GM08714 (cell line): Measurements from ENCODE around the gene IFT25.
"Not testable (repeated sequence)": the region's sequence is repeated elsewhere in the genome, so short reads cannot be mapped to it uniquely, and the experiment has no call there.

ENCODE experiments used
- H3K4me3 ChIP-seq: fragments of 200-500 bp; sonication (Bioruptor generic); 2 replicates; pipeline ENCODE4 v1.5.1; 2014; ENCODE audit warnings: mild to moderate bottlenecking, low read length, inconsistent platforms
- ZNF274 ChIP-seq: IDR thresholded peaks from 2 replicates; pipeline ENCODE4 v1.6.1; 2012; ENCODE audit warnings: mild to moderate bottlenecking, low read depth, low read length

The IFT25 gene

GRCh38 chr1:53945433-53946251, at the start of gene IFT25:
Gene IFT25, minus strand, starts transcription at chr1:53945699. Its CDS starts 5,617 bp downstream, at chr1:53940082.
- TF ChIP-seq ZNF274 = no peak

GRCh38 chr1:53994516-53994915, 49.0 kb upstream of the IFT25 start:
- H3K4me3 ChIP-seq = not testable (repeated sequence)

More at GRCh38 chr1:53945433-53946251, at the start of gene IFT25:
- peak within 1 kb of the TSS; percentile 91 for H3K4me3 ChIP-seq

DNA sequence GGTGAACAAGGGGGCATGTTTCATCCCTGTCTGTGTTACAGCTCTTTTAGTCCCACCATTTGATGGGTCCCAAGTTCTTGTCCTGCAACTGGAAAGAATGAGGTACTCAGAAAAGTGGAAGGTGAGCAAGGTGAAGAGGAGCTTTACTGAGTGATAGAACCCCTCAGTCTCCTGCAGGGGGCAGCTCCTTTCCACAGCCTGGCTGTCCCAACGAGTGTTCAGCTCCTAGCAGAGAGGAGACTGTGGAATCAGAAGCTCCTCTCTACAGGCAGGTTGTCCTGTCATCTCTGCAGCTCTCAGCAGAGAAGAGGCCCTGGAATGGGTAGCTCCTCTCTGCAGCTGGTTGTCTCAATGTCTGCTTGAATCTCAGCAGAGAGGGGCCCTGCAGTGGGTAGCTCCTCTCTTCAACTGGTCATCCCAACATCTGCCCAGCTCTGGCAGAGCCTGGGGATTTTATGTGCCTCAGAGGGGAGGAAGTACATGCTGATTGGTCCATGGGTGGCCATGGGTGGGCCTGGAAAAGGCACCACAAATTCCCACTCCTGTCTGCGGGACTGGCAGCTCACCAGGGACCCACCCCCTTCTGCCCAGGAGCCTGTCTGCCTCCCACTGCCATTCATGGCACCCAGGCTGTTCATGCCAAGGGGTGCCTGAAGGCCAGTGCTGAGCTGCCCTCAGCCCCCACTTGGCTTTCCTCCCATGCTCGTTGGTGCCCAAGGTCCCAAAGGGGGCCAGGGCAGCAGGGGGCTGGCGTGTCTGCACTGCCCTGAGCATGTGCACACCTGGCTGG, 46.8 kb upstream of the IFT25 start:
- TF ChIP-seq ZNF274 = no peak
- H3K4me3 ChIP-seq = no peak overlapping the region

- no peak overlapping the region for H3K4me3 ChIP-seq
- TF ChIP-seq ZNF274 = no peak
Observed at GRCh38 chr1:53987880-53988279, 42.4 kb upstream of the IFT25 start.

DNA sequence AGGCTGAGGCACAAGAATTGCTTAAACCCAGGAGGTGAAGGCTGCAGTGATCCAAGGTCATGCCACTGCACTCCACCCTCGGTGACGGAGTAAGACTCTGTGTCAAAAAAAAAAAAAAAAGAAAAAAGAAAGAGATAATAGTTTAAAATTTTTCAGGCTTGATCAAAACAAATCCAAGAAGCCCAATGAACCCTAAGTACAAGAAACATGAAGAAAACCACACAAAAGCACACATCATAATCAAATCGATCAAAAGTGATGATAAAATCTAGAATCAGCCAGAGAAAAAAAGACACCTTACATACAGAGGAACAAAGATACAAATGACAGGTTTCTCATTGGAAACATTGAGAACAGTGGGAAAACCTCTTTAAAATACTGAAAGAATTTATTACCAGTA, 41.0 kb upstream of the IFT25 start:
- TF ChIP-seq ZNF274 = no peak
- no peak overlapping the region for H3K4me3 ChIP-seq

- TF ChIP-seq ZNF274 = no peak
- no peak overlapping the region for H3K4me3 ChIP-seq
Observed at GRCh38 chr1:53984726-53985125, 39.2 kb upstream of the IFT25 start.

GRCh38 chr1:53982763-53983104, 37.2 kb upstream of the IFT25 start:
- H3K4me3 ChIP-seq = no peak overlapping the region
- no peak for TF ChIP-seq ZNF274

- TF ChIP-seq ZNF274 = no peak
- H3K4me3 ChIP-seq = no peak overlapping the region
Observed at GRCh38 chr1:53982034-53982762, 36.7 kb upstream of the IFT25 start.

DNA sequence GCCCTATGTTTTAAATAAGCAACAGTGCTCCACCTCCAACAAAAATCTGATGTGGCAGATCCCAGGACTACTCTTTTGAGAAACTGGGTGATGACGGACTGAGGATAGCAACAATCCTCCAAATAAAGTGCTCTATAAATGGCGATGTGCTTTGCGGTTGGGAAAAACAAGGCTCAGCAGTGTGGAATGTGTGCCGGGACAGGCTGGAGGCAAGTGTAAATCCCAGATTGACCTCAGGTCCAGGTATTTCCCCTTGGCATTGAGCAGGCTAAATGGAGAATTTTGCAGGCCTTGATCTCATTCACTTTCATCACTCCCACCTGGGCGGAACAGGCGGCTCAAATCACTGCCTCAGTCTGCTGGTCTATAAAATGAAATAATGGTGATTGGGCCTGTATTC, 35.7 kb upstream of the IFT25 start:
- no peak overlapping the region for H3K4me3 ChIP-seq
- no peak for TF ChIP-seq ZNF274

DNA sequence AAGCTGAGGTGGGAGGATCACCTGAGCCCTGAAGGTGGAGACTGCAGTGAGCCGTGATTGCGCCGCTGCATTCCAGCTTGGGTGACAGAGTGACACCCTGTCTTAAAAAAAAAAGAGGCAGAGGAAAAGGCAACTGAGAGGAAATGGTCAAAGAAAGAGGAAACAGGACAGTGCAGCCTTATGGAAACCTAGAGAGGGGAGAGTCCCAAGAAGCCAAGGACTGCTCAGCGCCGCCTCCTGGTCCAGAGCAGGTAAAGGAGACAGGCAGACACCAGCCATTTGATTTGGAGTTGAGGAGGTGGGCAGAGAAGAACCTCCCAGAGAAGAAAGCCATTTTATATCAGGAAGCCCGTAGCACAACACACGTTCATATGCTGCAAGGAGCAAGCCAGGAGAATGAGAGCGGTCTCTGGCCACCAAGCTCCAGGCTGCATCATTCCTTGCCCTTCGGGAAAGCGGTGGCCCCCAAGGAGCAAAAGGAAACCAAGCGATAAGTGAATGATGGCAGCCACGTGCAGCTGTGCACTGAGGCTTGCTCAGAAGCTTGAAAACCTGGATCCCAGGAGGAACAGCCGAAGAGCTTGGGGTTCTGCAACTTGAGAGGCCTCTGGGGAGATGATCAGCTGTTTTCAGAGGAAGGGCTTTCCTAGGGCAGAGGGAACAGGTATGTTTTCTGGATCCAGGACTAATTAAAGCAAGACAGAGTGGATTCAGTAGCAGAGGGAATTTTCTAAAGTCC, 34.4 kb upstream of the IFT25 start:
- H3K4me3 ChIP-seq = no peak overlapping the region
- TF ChIP-seq ZNF274 = no peak

DNA sequence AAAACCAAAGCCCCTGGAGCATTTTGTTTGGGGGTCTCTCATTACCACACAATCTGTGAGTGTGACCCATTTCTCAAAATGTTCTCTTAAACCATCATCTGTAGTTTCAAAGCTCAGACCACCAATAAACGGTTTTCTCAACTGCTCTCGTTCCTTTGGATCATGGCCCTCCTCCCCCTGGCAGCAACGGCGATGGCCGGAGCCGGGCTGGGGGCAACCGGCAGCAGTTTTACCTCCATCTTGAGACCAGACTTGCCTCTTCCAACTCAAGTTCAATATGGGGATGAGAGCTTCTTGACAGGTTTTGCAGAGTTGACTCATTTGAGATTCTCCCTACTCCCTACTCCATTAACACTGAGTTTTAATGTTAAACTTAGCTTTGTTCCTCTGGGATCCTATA, 30.4 kb upstream of the IFT25 start:
- TF ChIP-seq ZNF274 = no peak
- H3K4me3 ChIP-seq = no peak overlapping the region

DNA sequence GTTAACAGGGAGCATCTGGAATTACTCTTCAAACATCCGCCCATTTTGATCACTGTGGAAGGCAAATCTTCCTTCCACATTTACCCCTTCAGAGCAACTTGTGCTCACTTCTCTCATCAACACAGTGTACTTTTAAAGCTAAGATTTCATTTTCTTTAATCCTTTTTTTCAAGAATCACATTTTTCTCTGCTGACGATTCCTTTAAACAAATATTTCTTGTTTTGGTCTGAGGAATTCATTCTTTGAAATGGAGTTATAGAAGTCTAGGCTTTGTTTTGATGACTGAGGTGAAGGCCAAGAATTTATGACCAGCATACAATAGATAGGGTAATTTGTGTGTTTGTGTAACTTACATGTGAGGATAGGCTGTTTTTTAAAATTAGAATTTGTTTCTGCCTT, 26.2 kb upstream of the IFT25 start:
- no peak overlapping the region for H3K4me3 ChIP-seq
- no peak for TF ChIP-seq ZNF274

GRCh38 chr1:53969323-53969722, 23.8 kb upstream of the IFT25 start:
- not testable (repeated sequence) for H3K4me3 ChIP-seq

DNA sequence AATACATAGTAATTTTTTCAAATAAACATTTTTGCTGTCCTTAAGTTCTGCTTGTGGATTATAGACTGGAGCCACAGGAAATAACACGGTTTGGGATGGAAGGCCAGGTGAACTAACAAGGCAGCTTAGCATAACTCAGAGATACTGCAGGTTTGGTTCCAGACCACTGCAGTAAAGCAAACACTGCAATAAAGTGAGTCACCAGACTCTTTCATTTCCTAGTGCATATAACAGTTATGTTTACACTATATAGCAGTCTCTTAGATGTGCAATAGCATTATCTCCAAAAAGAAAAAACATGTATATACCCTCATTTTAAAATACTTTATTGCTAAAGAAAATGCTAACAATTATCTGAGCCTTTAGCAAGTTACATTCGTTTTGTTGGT, 22.6 kb upstream of the IFT25 start:
- no peak for TF ChIP-seq ZNF274
- H3K4me3 ChIP-seq = no peak overlapping the region
